ENCODE data around the gene GXYLT1. TPM values are rescaled to one million over a fixed set of nuclear protein-coding genes. Genes with fewer than 3 reads are reported as not detected.

Gene GXYLT1
- total and polyA plus RNA-seq, 2 donors (not counting 3 experiments of a cell fraction or from before 2014, with no cell fraction given), result 6.8 to 23.0 TPM

GRCh38 chr12:42144158-42144407 is 591 bp downstream of the GXYLT1 start:
- no peak for TF ChIP-seq POLR2A (IDR thresholded peaks at IDR 0.05; ENCODE audit: low read depth, low read length)
- no peak for TF ChIP-seq MYC (IDR thresholded peaks at IDR 0.05; ENCODE audit: low read depth, low read length)
- no peak for TF ChIP-seq MAX (IDR thresholded peaks at IDR 0.05; ENCODE audit: insufficient read depth, insufficient read length)
- TF ChIP-seq JUN (IDR thresholded peaks at IDR 0.05; ENCODE audit: borderline replicate concordance, insufficient read depth, insufficient read length, low read depth), result no peak
- TF ChIP-seq CTCF (IDR thresholded peaks at IDR 0.05; ENCODE audit: extremely low read depth in 1 of 2, insufficient read depth in 1 of 2, low read depth in 1 of 2, low read length in 2 of 2), result no peak
- no peak for TF ChIP-seq GATA2 (IDR thresholded peaks at IDR 0.05; ENCODE audit: insufficient read depth, insufficient read length, low read depth, low read length)
- no peak for TF ChIP-seq FOS (IDR thresholded peaks at IDR 0.05; ENCODE audit: borderline replicate concordance, insufficient read depth, low read length)
- no peak for TF ChIP-seq EZH2 (IDR thresholded peaks at IDR 0.05; ENCODE audit: borderline replicate concordance, low read depth, low read length, severe bottlenecking)
- TF ChIP-seq POLR2AphosphoS5 (IDR thresholded peaks at IDR 0.05; ENCODE audit: insufficient read depth, low read depth, low read length), result no peak
- no peak for DNase-seq (ENCODE audit: low read depth, low spot score)
- POLR2A ChIA-PET, result no interaction called here
- dilution Hi-C loops (cut with MboI; ENCODE audit: extremely low pct_ligation_motif_present, low sequenced_read_pairs), result no loop called here
- no peak for FAIRE-seq
- no peaks in the 10 kb centered on the region for H3K36me3 ChIP-seq (ENCODE audit: control insufficient read depth in 2 of 2, extremely low read depth in 1 of 2, insufficient read depth in 2 of 2, low read length in 2 of 2)
- peak overlapping the region; percentile 90 for H3K4me2 ChIP-seq (ENCODE audit: insufficient read depth, low read length)
- no TSS peak for BruUV-seq (replicated peaks)
- peaks cover 14% of the 10 kb centered on the region for H3K4me1 ChIP-seq (ENCODE audit: control insufficient read depth, extremely low read depth, insufficient read depth, low read length)
- CTCF ChIA-PET, result no interaction called here
- no peaks in the 10 kb centered on the region for H3K9me3 ChIP-seq (replicated peaks; ENCODE audit: control insufficient read depth, insufficient read depth, low read length)
- peak overlapping the region; percentile 96 for H2AFZ ChIP-seq (ENCODE audit: low read depth, low read length)
- no peaks in the 10 kb centered on the region for H3K9me1 ChIP-seq (replicated peaks; ENCODE audit: control insufficient read depth, extremely low read depth, insufficient read depth, low read length)
- H3K9ac ChIP-seq (replicated peaks; ENCODE audit: extremely low read depth, insufficient read depth, low read length), result peak overlapping the region; percentile 83
- H3K79me2 ChIP-seq (ENCODE audit: control insufficient read depth, insufficient read depth, low read length), result peaks cover 47% of the 10 kb centered on the region
- peak overlapping the region; percentile 62 for H3K27ac ChIP-seq (ENCODE audit: insufficient read depth, low read depth, low read length)
- intact Hi-C loops (cut with micrococcal nuclease), result loop anchor here (1.0 kb wide), 2 partner anchors 13 to 94 kb away; partner anchors contain the start of gene YAF2
- peak overlapping the region; percentile 86 to 93 (median 89) for H3K4me3 ChIP-seq (replicated peaks in 1 of 3; ENCODE audit: insufficient read depth in 1 of 3, low read depth in 1 of 3, low read length in 3 of 3)
- H4K20me1 ChIP-seq (replicated peaks; ENCODE audit: control insufficient read depth, extremely low read depth, insufficient read depth, low read length), result peaks cover 4% of the 10 kb centered on the region
- H3K27me3 ChIP-seq (ENCODE audit: control insufficient read depth in 2 of 2, insufficient read depth in 2 of 2, low read length in 2 of 2), result no peaks in the 10 kb centered on the region
